ENCODE data around the gene AMOTL1. TPM values are rescaled to one million over a fixed set of nuclear protein-coding genes. Genes with fewer than 3 reads are reported as not detected.

The AMOTL1 gene
- total RNA-seq, 2 donors from 2014 or later = 45.0 to 60.0 TPM

DNA sequence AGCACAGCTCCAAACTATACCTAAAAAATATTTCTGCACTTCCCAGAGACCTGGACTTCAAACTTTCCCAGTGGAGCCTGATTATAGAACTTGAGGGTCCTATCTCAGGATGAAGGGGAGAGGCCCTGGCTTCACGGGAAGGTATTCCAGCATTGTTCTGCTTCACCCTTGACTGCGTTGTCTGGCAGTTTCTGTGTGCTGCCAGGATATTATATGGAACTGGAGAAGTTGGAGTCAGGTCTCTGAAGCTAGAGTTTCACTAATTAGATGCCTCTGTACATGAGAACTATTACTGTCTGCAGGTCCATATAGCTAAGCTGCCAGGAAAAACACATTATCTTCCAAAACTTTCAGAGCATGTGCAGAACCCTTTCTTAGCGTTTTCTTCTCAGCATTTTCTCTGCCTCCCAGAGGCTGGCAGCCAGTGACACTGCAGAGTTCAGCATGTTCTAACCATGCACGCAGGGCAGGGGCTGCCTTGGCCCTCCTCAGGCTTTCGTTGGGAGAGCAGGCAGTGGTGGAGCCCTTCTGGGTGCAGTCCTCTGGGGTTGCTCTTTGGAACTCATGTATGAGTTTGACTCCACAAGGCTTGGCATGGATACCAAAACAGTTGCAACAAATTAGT, 105.9 kb downstream of the AMOTL1 start:
- no peak overlapping the region for H3K4me3 ChIP-seq (ENCODE audit: low read length)
- H3K36me3 ChIP-seq (ENCODE audit: control insufficient read depth, insufficient read depth, low read length) = peaks cover 100% of the 10 kb centered on the region
- Mint-ChIP-seq H3K4me3 (no peak overlapping the region), H3K27me3 (ENCODE audit: insufficient read depth) (no peaks in the 10 kb centered on the region), H3K36me3 (ENCODE audit: low read depth) (peaks cover 73% of the 10 kb centered on the region), H3K27ac (no peak overlapping the region), H3K9me3 (no peaks in the 10 kb centered on the region), H3K4me1 (peaks cover 7% of the 10 kb centered on the region)
- WGBS, 2 experiments (ENCODE audit: insufficient coverage in 1 of 2, insufficient read length in 1 of 2) = 80 to 94% methylated on average over 4 to 5 of the region's 5 CpGs
- TF ChIP-seq, protein P1, sequence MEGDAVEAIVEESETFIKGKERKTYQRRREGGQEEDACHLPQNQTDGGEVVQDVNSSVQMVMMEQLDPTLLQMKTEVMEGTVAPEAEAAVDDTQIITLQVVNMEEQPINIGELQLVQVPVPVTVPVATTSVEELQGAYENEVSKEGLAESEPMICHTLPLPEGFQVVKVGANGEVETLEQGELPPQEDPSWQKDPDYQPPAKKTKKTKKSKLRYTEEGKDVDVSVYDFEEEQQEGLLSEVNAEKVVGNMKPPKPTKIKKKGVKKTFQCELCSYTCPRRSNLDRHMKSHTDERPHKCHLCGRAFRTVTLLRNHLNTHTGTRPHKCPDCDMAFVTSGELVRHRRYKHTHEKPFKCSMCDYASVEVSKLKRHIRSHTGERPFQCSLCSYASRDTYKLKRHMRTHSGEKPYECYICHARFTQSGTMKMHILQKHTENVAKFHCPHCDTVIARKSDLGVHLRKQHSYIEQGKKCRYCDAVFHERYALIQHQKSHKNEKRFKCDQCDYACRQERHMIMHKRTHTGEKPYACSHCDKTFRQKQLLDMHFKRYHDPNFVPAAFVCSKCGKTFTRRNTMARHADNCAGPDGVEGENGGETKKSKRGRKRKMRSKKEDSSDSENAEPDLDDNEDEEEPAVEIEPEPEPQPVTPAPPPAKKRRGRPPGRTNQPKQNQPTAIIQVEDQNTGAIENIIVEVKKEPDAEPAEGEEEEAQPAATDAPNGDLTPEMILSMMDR (conservative IDR thresholded peaks at IDR 0.05) = peak; percentile 20
- H3K9ac ChIP-seq (ENCODE audit: extremely low read depth, low read length, poor library complexity, severe bottlenecking) = no peak overlapping the region
- H3K27me3 ChIP-seq (ENCODE audit: control insufficient read depth, insufficient read depth, low read length, poor library complexity, severe bottlenecking) = no peaks in the 10 kb centered on the region
- H3K27ac ChIP-seq (ENCODE audit: low read depth, low read length) = no peak overlapping the region
- H3K4me1 ChIP-seq (ENCODE audit: control insufficient read depth, insufficient read depth, low read length) = no peaks in the 10 kb centered on the region
- H3K9me3 ChIP-seq (ENCODE audit: control insufficient read depth, low read length) = no peaks in the 10 kb centered on the region
- DNase-seq = peak; percentile 51

GRCh38 chr11:94876222-94876621, 108.1 kb downstream of the AMOTL1 start:
- Histone ChIP-seq H3K27ac (ENCODE audit: low read depth, low read length) (peak overlapping the region; percentile 19), H3K4me3 (ENCODE audit: low read length) (no peak overlapping the region), H3K36me3 (ENCODE audit: control insufficient read depth, insufficient read depth, low read length) (peaks cover 100% of the 10 kb centered on the region), H3K4me1 (ENCODE audit: control insufficient read depth, insufficient read depth, low read length) (no peaks in the 10 kb centered on the region), H3K9ac (ENCODE audit: extremely low read depth, low read length, poor library complexity, severe bottlenecking) (no peak overlapping the region), H3K27me3 (ENCODE audit: control insufficient read depth, insufficient read depth, low read length, poor library complexity, severe bottlenecking) (no peaks in the 10 kb centered on the region), H3K9me3 (ENCODE audit: control insufficient read depth, low read length) (no peaks in the 10 kb centered on the region)
- 94 to 96% methylated on average over 7 to 8 of the region's 8 CpGs for WGBS, 2 experiments (ENCODE audit: insufficient coverage in 1 of 2, insufficient read length in 1 of 2)
- Mint-ChIP-seq H3K36me3 (ENCODE audit: low read depth) (peaks cover 70% of the 10 kb centered on the region), H3K9me3 (no peaks in the 10 kb centered on the region), H3K27me3 (ENCODE audit: insufficient read depth) (no peaks in the 10 kb centered on the region), H3K27ac (peak overlapping the region; percentile 44), H3K4me3 (no peak overlapping the region), H3K4me1 (peaks cover 7% of the 10 kb centered on the region)
- TF ChIP-seq, protein P1 (conservative IDR thresholded peaks at IDR 0.05) = no peak
- DNase-seq = peak; percentile 35

GRCh38 chr11:94876645-94877442, 108.7 kb downstream of the AMOTL1 start:
- H3K27me3 Mint-ChIP-seq (ENCODE audit: insufficient read depth) = no peaks in the 10 kb centered on the region
- peak overlapping the region; percentile 40 for H3K27ac Mint-ChIP-seq
- peak overlapping the region; percentile 19 for H3K27ac ChIP-seq (ENCODE audit: low read depth, low read length)
- no peaks in the 10 kb centered on the region for H3K27me3 ChIP-seq (ENCODE audit: control insufficient read depth, insufficient read depth, low read length, poor library complexity, severe bottlenecking)
- no peak overlapping the region for H3K4me3 Mint-ChIP-seq
- TF ChIP-seq, protein P1 (conservative IDR thresholded peaks at IDR 0.05) = no peak
- no peaks in the 10 kb centered on the region for H3K9me3 Mint-ChIP-seq
- peaks cover 100% of the 10 kb centered on the region for H3K36me3 ChIP-seq (ENCODE audit: control insufficient read depth, insufficient read depth, low read length)
- peaks cover 68% of the 10 kb centered on the region for H3K36me3 Mint-ChIP-seq (ENCODE audit: low read depth)
- DNase-seq = peak; percentile 41
- H3K4me3 ChIP-seq (ENCODE audit: low read length) = no peak overlapping the region
- no peaks in the 10 kb centered on the region for H3K9me3 ChIP-seq (ENCODE audit: control insufficient read depth, low read length)
- H3K4me1 Mint-ChIP-seq = peaks cover 7% of the 10 kb centered on the region
- H3K4me1 ChIP-seq (ENCODE audit: control insufficient read depth, insufficient read depth, low read length) = no peaks in the 10 kb centered on the region
- 82 to 87% methylated on average over 10 of the region's 12 CpGs for WGBS, 2 experiments (ENCODE audit: insufficient coverage in 1 of 2, insufficient read length in 1 of 2)
- no peak overlapping the region for H3K9ac ChIP-seq (ENCODE audit: extremely low read depth, low read length, poor library complexity, severe bottlenecking)
